ENCODE results near the gene ARFRP1.
"Not testable (repeated sequence)": the region's sequence is repeated elsewhere in the genome, so short reads cannot be mapped to it uniquely, and the experiment has no call there.

Gene ARFRP1

GRCh38 chr20:63671695-63672094 lies 36.1 kb downstream of the ARFRP1 start:
- not testable (repeated sequence) for DNase-seq

GRCh38 chr20:63668351-63668750 lies 39.4 kb downstream of the ARFRP1 start:
- no peak for DNase-seq

- no peak for DNase-seq
Measured at GRCh38 chr20:63667858-63668257, 39.9 kb downstream of the ARFRP1 start.

GRCh38 chr20:63665708-63666107 lies 42.1 kb downstream of the ARFRP1 start:
- no peak for DNase-seq

GRCh38 chr20:63664861-63665594 lies 42.7 kb downstream of the ARFRP1 start:
- DNase-seq: no peak

- DNase-seq: no peak
Measured at GRCh38 chr20:63664143-63664851, 43.5 kb downstream of the ARFRP1 start.

GRCh38 chr20:63663332-63664066 lies 44.3 kb downstream of the ARFRP1 start:
- no peak for DNase-seq

- DNase-seq: no peak
Measured at GRCh38 chr20:63662813-63663189, 45.0 kb downstream of the ARFRP1 start.

GRCh38 chr20:63661959-63662812 lies 45.6 kb downstream of the ARFRP1 start:
- no peak for DNase-seq

GRCh38 chr20:63661108-63661507 lies 46.7 kb downstream of the ARFRP1 start:
- no peak for DNase-seq

- DNase-seq: no peak
Measured at GRCh38 chr20:63660622-63661021, 47.2 kb downstream of the ARFRP1 start.

- DNase-seq: not testable (repeated sequence)
Measured at GRCh38 chr20:63660174-63660573, 47.6 kb downstream of the ARFRP1 start.

GRCh38 chr20:63659370-63659769 lies 48.4 kb downstream of the ARFRP1 start:
- no peak for DNase-seq

- DNase-seq: peak in 1 of 2 donors; percentile 27
Measured at GRCh38 chr20:63658749-63659187, 49.0 kb downstream of the ARFRP1 start.

GRCh38 chr20:63657937-63658748 lies 49.6 kb downstream of the ARFRP1 start, which contains the start of gene RTEL1:
Gene RTEL1 (plus strand): TSS chr20:63658312. CDS start chr20:63659403, 1,091 bp downstream.
- peak; percentile 87 to 93 for DNase-seq

GRCh38 chr20:63657260-63657936 lies 50.4 kb downstream of the ARFRP1 start:
- no peak for DNase-seq

- DNase-seq: no peak
Measured at GRCh38 chr20:63656451-63656850, 51.3 kb downstream of the ARFRP1 start.

- no peak for DNase-seq
Measured at GRCh38 chr20:63655249-63655648, 52.5 kb downstream of the ARFRP1 start.

GRCh38 chr20:63653974-63654668 lies 53.7 kb downstream of the ARFRP1 start:
- no peak for DNase-seq

Measured in bone marrow (tissue), 2 donors.